ENCODE measurements around the gene TEX44. TPM values are rescaled to one million over a fixed set of nuclear protein-coding genes. Genes with fewer than 3 reads are reported as not detected.
"Not testable (repeated sequence)": the region's sequence is repeated elsewhere in the genome, so short reads cannot be mapped to it uniquely, and the experiment has no call there.

TEX44 gene
- total RNA-seq, 2 experiments from 2014 or later: not detected

DNA sequence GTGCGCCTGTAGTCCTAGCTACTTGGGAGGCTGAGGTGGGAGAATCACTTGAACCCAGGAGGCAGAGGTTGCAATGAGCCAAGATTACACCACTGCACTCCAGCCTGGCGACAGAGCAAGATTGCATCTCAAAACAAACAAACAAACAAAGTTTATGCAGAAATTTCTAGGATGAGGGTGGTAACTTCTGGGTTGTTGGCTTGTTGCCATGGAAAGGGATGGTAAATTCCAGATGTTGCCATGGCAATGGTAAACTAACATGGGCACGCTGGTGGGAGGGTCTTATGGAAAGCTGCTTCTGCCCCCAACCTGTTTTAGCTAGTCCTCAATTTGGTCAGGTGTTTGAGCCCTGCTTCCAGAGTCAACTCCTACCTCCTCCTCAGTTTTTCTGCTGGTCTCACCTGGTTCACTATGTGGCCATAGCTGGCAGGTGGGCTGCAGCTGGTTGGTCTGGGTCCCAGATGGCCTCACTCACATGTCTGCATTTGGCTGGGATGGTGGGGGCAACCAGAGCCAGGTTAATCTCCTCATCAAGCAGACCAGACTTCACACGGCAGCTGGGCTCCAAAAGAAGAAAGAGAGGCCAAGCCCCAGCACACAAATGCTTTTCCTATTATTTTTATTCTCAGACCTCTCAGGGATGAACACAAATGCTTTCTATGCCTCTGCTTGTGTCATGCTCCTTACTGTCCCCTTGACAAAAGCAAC is 26.6 kb upstream of the TEX44 start:
- Mint-ChIP-seq H3K36me3 (no peaks in the 10 kb centered on the region), H3K4me3 (no peak overlapping the region), H3K4me1 (peaks cover 8% of the 10 kb centered on the region), H3K9me3 (no peaks in the 10 kb centered on the region), H3K27me3 (no peaks in the 10 kb centered on the region), H3K27ac (no peak overlapping the region)
- DNase-seq: no peak

DNA sequence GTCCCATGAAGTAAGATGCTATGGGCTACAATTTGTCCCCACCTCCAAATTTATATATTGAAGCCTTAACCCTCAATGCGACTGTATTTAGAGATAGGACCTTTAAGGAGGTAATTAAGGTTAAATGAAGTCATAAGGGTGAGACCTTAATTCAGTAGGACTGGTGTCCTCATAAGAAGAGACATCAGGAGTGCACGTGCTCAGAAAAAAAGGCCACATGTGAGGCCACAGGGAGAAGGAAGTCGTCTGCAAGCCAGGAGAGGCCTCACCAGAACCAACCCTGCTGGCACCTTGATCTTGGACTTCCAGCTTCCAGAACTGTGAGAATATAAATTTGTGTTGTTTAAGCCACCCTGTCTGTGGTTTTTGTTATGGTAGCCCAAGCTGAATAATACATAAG is 25.5 kb upstream of the TEX44 start:
- no peaks in the 10 kb centered on the region for H3K36me3 Mint-ChIP-seq
- no peak for DNase-seq
- H3K27ac Mint-ChIP-seq: no peak overlapping the region
- no peak overlapping the region for H3K4me3 Mint-ChIP-seq
- peaks cover 8% of the 10 kb centered on the region for H3K4me1 Mint-ChIP-seq
- H3K9me3 Mint-ChIP-seq: no peaks in the 10 kb centered on the region
- H3K27me3 Mint-ChIP-seq: no peaks in the 10 kb centered on the region

DNA sequence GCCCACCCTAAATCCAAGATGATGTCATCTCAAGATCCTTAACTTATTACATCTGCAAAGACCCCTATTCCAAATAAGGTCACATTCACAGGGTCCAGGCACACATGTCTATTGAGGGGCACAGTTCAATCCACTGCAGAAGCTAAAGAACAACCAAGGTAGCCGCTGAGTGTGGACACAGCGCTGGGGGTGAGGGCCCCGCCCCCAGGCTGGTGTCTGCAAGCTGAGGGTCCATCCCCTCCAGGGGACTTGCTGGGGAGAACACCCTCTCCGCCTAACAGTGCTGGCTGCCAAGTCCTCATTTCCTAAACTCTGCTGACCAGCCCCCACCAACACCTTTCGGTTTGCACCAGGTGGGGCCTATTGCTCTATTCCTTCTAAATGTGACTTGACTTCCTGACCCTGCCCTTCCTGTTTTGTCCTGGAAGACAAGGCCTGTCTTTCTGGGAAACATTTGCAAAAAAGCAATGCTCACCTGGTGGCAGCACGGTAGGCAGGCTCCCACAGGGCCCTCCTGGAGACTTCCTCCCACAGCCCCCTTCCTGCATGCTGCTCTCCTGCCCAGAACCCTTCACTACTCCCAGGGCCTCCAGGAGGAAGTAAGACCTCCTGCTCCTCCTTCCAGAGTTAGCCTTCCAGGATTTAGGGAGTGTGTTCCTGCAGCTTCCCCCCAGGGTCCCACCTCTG is 24.4 kb upstream of the TEX44 start:
- no peak for DNase-seq
- H3K4me1 Mint-ChIP-seq: peaks cover 8% of the 10 kb centered on the region
- no peaks in the 10 kb centered on the region for H3K36me3 Mint-ChIP-seq
- no peaks in the 10 kb centered on the region for H3K9me3 Mint-ChIP-seq
- H3K27ac Mint-ChIP-seq: no peak overlapping the region
- no peaks in the 10 kb centered on the region for H3K27me3 Mint-ChIP-seq
- no peak overlapping the region for H3K4me3 Mint-ChIP-seq

DNA sequence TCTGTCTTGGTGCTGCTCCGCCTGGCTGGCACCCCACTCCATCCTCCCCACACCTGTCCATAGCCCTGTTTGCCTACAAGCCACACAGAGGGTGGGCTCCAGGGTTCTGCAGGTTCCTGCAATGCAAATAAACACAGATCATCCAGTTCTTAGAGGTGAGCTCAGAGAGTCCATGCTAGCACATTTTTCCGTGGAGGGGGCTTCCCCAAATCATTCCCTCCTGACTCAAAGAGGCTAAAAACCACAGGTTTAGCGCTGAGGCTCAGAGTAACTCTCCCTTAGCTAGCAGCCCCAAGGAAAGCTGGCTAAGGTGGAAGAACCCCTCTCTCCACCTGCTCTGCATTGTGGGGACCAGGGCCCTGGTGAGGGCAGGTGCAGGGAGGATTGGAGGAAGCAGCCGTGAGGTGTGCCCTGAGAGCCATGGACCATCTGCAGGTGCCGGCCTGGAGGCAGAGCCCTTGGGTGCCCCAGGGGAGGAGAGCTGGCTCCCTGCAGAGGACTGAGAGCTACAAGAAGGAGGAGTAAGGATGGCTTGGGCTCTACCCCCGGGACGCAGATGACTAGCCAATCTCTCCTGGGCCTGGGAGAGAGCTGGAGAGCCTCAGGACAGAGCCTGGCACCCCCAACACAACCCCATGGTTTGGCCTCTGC is 23.8 kb upstream of the TEX44 start:
- H3K4me3 Mint-ChIP-seq: no peak overlapping the region
- no peaks in the 10 kb centered on the region for H3K9me3 Mint-ChIP-seq
- H3K27ac Mint-ChIP-seq: no peak overlapping the region
- no peaks in the 10 kb centered on the region for H3K36me3 Mint-ChIP-seq
- no peaks in the 10 kb centered on the region for H3K27me3 Mint-ChIP-seq
- peaks cover 8% of the 10 kb centered on the region for H3K4me1 Mint-ChIP-seq
- peak; percentile 6 for DNase-seq

DNA sequence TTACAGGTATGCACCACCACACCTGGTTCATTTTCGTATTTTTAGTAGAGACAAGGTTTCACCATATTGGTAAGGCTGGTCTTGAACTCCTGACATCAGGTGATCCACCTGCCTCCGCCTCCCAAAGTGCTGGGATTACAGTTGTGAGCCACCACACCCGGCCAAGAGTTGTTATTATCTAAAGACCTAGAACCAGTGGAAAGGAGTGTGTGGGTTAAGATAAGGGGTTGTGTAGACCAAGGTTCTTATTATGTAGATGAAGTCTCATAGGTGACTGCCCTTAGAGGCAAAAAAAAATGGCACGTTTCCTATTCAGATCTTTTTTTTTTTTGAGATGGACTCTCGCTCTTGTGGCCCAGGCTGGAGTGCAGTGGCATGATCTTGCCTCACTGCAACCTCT is 21.7 kb upstream of the TEX44 start:
- H3K36me3 Mint-ChIP-seq, H3K4me3 Mint-ChIP-seq, H3K27me3 Mint-ChIP-seq, H3K27ac Mint-ChIP-seq, H3K9me3 Mint-ChIP-seq, H3K4me1 Mint-ChIP-seq, DNase-seq: not testable (repeated sequence)

DNA sequence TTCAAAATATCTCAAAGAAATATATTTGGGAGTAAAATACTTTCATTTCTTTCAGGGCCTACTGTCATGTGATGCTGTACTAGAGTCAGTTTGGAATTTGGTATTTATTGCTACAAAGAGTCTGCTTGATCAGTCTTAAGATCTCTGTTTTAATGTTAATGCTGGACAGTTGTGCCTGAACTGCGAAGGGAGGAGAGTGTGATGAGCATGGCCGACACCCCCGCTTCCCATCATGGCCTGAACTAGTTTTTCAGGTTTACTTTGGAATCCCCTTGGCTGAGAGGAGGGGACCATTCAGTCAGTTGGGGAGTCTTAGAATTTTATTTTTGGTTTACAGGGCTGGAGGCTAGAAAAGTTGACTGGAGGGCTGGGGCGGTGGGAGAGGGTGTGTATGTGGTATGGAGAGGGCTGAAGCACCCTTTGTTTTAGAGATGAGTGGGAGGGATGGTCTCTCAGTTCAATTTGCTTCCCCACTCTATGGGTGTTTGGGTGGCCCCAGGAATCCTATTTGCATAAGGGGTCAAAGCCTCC is 20.9 kb upstream of the TEX44 start:
- peaks cover 8% of the 10 kb centered on the region for H3K4me1 Mint-ChIP-seq
- H3K9me3 Mint-ChIP-seq: no peaks in the 10 kb centered on the region
- no peak overlapping the region for H3K27ac Mint-ChIP-seq
- H3K4me3 Mint-ChIP-seq: no peak overlapping the region
- no peaks in the 10 kb centered on the region for H3K27me3 Mint-ChIP-seq
- DNase-seq: no peak
- H3K36me3 Mint-ChIP-seq: no peaks in the 10 kb centered on the region

DNA sequence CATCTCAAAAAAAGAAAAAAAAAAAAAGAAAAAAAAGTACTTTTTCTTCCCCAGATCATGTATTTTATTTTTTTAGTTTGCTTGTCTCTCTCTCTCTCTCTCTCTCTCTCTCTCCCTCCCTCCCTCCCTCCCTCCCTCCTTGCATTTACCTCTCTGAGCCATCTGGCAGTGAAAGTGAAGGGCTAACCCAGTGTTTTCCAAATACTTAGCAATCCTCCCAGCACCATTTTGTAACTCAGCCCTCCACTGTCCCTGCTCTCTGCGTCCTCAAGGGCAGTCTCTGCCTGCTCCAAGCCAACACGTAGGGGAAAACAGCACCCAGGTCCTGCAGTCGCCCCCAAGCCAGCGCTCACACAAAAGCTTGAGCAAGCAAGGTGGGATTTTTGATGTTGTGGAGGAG is 19.6 kb upstream of the TEX44 start:
- no peak overlapping the region for H3K27ac Mint-ChIP-seq
- H3K4me3 Mint-ChIP-seq: no peak overlapping the region
- no peaks in the 10 kb centered on the region for H3K27me3 Mint-ChIP-seq
- peaks cover 8% of the 10 kb centered on the region for H3K4me1 Mint-ChIP-seq
- H3K36me3 Mint-ChIP-seq: no peaks in the 10 kb centered on the region
- no peaks in the 10 kb centered on the region for H3K9me3 Mint-ChIP-seq
- no peak for DNase-seq

DNA sequence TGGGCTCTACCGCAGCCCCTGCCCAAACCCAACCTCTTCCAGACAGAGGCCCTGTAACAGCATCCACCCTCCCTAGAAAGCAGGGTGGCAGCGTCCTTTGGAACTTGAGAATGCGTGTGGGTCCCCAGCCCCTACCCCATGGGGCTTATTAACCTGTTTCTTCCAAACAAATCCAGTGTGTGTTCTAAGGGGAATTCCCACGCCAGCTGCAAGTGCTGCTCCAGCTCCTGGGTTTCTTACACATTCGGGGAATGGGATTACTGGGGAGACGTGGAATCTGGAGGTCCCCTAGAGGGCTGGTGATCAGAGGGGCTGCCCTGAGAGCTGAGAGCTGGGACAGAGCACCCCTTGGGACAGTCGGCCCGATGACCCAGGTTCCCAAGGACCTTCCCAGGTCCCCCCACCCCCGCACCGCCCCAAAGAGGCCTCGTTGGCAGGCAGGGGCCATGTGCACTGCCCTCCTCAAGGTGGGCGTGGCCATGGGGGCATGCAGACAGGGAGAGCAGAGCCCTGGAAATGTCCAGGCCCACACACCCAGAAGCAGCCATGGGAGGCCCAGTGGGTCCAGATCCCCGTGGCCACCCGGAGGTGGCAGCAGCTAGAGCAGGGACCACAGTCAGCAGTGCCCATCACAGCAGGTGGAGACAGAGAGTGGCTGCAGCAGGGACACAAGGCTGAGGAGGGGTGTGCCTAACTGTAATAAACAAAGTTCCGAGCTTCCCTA is 18.8 kb upstream of the TEX44 start:
- Mint-ChIP-seq H3K27me3 (no peaks in the 10 kb centered on the region), H3K9me3 (no peaks in the 10 kb centered on the region), H3K27ac (no peak overlapping the region), H3K36me3 (peaks cover 2% of the 10 kb centered on the region), H3K4me1 (peaks cover 2% of the 10 kb centered on the region), H3K4me3 (no peak overlapping the region)
- DNase-seq: no peak

DNA sequence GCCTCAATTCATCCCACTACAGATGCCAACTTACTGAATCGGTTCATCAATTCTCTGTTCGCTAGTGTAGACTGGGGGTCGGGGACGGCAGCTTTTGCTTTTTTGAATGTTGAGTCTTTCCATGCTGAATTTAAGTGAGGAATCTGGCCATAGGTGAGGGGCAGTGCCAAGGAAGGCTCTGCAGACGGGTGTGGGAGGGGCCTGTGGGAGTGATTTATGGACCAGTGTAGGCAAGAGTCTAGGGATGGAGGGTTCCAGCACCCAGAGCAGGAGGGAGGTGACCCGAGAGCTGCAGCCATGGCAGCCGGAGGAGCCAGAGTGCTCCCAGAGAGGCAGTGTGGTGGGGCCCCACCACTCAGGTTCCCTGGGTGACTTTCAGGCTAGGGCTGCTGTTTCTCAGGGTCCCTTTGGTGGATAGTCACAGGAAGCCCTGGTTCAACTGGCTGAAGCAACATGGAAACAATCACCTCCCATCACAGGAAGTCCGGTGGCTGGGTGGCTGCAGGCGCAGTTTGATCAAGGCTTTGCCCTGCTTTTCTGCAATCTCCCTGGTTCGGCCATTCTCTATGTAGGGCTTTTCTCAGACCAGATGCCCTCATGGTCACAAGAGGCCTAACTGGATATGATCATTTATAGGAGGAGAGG is 16.9 kb upstream of the TEX44 start:
- Mint-ChIP-seq H3K9me3 (no peaks in the 10 kb centered on the region), H3K4me1 (no peaks in the 10 kb centered on the region), H3K36me3 (peaks cover 2% of the 10 kb centered on the region), H3K27ac (no peak overlapping the region), H3K4me3 (no peak overlapping the region), H3K27me3 (no peaks in the 10 kb centered on the region)
- DNase-seq: no peak

DNA sequence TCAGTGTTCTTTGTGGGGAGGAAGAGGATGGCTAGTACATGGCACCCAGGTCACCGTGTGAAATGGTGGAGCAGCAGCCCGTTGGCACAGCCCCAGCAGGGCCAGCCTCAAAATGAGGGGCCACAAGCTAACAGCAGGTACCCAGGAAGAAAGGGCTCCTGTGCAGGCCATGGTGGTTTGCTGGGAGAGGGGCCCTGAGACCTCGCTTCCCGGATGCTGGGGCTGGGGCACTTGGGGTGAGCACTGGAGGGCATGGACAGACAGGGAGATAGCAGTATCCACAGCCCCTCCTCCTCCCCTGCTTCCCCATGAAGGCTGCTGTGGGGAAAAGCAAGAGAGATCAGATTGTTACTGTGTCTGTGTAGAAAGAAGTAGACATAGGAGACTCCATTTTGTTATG is 16.2 kb upstream of the TEX44 start:
- H3K4me3 Mint-ChIP-seq: no peak overlapping the region

DNA sequence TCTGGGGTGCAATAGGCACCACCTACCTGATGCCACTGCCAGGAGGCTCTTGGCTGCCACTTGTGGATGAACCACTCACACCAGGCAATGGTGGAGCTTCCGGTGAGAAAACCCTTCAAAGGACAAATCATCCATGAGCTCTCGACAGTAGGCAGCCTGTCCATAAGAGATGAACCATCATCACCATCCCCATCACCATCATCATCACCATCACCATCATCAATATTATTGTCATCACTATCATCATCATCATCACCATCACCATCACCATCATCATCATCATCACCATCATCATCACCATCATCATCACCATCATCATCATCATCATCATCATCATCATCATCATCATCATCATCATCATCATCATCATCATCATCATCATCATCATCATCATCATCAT is 14.0 kb upstream of the TEX44 start:
- not testable (repeated sequence) for H3K4me1 Mint-ChIP-seq, H3K9me3 Mint-ChIP-seq, H3K27ac Mint-ChIP-seq, H3K36me3 Mint-ChIP-seq, DNase-seq, H3K27me3 Mint-ChIP-seq, H3K4me3 Mint-ChIP-seq

More for the DNA sequence above, 16.2 kb upstream of the TEX44 start:
- DNase-seq: no peak
- peaks cover 2% of the 10 kb centered on the region for H3K36me3 Mint-ChIP-seq
- no peak overlapping the region for H3K27ac Mint-ChIP-seq
- no peaks in the 10 kb centered on the region for H3K4me1 Mint-ChIP-seq
- H3K9me3 Mint-ChIP-seq: no peaks in the 10 kb centered on the region
- H3K27me3 Mint-ChIP-seq: no peaks in the 10 kb centered on the region

DNA sequence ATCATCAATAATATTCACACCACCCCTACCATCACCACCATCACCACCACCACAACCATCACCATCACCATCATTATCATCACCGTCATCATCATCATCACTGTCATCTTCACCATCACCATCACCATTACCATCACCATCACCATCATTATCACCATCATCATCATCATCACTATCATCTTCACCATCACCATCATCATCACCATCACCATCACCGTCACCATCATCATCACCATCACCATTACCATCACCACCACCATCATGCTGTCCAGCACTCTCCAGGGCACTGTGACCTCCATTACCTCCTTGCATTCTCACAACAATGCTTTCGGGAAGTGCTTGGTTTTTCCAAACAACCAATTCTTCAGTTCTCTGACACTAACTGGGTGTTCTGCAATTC is 13.1 kb upstream of the TEX44 start:
- Mint-ChIP-seq H3K36me3 (peaks cover 2% of the 10 kb centered on the region), H3K4me3 (no peak overlapping the region), H3K9me3 (no peaks in the 10 kb centered on the region), H3K27ac (no peak overlapping the region), H3K4me1 (no peaks in the 10 kb centered on the region), H3K27me3 (no peaks in the 10 kb centered on the region)
- DNase-seq: no peak

DNA sequence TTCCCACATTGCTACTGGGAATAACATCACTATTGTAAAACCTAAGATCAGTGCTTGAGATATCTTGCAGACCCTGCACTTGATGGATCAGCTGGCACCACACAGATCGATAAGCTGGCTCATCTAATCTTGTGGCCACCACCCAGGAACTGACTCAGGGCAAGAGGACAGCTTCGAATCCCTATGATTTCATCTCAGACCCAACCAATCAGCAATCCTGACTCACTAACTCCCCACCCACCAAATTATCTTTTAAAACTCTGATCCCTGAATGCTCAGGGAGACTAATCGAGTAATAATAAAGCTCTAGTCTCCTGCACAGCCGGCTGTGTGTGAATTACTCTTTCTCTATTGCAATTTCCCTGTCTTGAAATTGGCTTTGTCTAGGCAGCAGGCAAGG is 11.3 kb upstream of the TEX44 start:
- Mint-ChIP-seq H3K4me1 (no peaks in the 10 kb centered on the region), H3K27me3 (no peaks in the 10 kb centered on the region), H3K9me3 (no peaks in the 10 kb centered on the region), H3K4me3 (no peak overlapping the region), H3K27ac (no peak overlapping the region), H3K36me3 (peaks cover 2% of the 10 kb centered on the region)
- DNase-seq: no peak

DNA sequence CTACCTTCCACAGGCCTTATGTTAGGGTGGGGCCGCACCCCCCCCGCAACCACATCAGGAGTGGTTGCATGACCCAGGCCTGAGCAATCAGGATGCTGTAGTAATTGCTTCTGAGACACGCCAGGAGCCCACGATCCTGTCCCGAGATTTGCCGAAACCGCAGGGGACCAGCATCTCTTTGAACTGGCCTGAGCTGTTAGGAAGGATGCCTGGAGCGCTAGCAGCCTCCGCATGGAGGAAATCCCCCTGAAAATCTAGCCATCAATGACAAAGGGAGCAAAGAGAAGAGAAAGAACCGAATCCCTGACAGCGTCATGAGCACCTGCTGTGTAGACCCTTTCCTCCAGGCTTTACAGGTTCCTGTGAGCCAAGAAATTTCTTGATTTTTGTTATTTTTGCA is 8.7 kb upstream of the TEX44 start:
- Mint-ChIP-seq H3K27ac (no peak overlapping the region), H3K9me3 (no peaks in the 10 kb centered on the region), H3K4me1 (no peaks in the 10 kb centered on the region), H3K4me3 (no peak overlapping the region), H3K27me3 (no peaks in the 10 kb centered on the region), H3K36me3 (no peaks in the 10 kb centered on the region)
- DNase-seq: no peak

DNA sequence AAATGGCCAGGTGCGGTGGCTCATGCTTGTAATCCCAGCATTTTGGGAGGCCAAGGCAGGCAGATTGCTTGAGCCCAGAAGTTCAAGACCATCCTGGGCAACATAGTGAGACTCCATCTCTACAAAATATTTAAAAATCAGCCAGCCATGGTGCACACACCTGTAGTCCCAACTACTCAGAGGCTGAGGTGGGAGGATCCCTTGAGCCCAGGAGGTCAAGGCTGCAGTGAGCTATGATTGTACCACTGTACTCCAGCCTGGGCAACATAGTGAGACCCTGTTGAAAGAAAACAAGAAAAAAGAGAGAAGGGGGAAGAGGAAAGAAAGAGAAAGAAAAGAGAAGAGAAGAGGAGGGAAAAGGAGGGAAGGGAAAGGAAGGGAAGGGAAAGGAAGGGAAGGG is 4.9 kb upstream of the TEX44 start:
- DNase-seq, H3K4me3 Mint-ChIP-seq, H3K4me1 Mint-ChIP-seq, H3K36me3 Mint-ChIP-seq, H3K27me3 Mint-ChIP-seq, H3K9me3 Mint-ChIP-seq, H3K27ac Mint-ChIP-seq: not testable (repeated sequence)

Data from activated naive CD8-positive, alpha-beta T cell treated with anti-CD3 and anti-CD28 coated beads for 36 hours (primary cell).